ENCODE measurements around the gene PARK7.

Gene PARK7

DNA sequence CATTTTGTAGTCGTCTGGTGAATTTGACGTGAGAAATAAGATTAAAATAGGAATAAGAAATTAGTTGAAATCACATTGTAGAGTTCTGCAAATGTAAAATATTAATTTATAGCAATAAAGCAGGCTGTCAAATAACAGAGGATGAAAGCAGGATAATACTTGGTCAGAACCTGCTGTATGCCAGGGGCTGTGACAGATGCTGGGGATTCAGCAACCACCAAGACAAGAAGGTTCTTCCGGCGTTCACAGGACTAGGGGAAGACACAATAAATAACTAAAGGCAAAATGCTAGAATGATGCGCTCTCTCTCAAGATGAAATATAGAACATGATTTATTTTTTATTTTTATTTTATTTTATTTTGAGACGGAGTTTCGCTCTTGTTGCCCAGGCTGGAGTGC lies 6.8 kb upstream of the PARK7 start:
- Histone ChIP-seq H3K4me3 (ENCODE audit: severe bottlenecking) (peak overlapping the region; percentile 61), H3K9me3 (ENCODE audit: severe bottlenecking) (no peaks in the 10 kb centered on the region), H3K27me3 (ENCODE audit: insufficient read depth, poor library complexity, severe bottlenecking) (no peaks in the 10 kb centered on the region), H3K27ac (ENCODE audit: poor library complexity, severe bottlenecking) (peak overlapping the region; percentile 28), H3K4me1 (ENCODE audit: insufficient read depth, poor library complexity, severe bottlenecking) (no peaks in the 10 kb centered on the region), H3K36me3 (ENCODE audit: low read depth) (no peaks in the 10 kb centered on the region)
- ATAC-seq (ENCODE audit: low read depth) (no peak), DNase-seq (ENCODE audit: low spot score) (no peak)
- TF ChIP-seq, protein P1, sequence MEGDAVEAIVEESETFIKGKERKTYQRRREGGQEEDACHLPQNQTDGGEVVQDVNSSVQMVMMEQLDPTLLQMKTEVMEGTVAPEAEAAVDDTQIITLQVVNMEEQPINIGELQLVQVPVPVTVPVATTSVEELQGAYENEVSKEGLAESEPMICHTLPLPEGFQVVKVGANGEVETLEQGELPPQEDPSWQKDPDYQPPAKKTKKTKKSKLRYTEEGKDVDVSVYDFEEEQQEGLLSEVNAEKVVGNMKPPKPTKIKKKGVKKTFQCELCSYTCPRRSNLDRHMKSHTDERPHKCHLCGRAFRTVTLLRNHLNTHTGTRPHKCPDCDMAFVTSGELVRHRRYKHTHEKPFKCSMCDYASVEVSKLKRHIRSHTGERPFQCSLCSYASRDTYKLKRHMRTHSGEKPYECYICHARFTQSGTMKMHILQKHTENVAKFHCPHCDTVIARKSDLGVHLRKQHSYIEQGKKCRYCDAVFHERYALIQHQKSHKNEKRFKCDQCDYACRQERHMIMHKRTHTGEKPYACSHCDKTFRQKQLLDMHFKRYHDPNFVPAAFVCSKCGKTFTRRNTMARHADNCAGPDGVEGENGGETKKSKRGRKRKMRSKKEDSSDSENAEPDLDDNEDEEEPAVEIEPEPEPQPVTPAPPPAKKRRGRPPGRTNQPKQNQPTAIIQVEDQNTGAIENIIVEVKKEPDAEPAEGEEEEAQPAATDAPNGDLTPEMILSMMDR (IDR thresholded peaks at IDR 0.05; ENCODE audit: poor library complexity, severe bottlenecking) = no peak

DNA sequence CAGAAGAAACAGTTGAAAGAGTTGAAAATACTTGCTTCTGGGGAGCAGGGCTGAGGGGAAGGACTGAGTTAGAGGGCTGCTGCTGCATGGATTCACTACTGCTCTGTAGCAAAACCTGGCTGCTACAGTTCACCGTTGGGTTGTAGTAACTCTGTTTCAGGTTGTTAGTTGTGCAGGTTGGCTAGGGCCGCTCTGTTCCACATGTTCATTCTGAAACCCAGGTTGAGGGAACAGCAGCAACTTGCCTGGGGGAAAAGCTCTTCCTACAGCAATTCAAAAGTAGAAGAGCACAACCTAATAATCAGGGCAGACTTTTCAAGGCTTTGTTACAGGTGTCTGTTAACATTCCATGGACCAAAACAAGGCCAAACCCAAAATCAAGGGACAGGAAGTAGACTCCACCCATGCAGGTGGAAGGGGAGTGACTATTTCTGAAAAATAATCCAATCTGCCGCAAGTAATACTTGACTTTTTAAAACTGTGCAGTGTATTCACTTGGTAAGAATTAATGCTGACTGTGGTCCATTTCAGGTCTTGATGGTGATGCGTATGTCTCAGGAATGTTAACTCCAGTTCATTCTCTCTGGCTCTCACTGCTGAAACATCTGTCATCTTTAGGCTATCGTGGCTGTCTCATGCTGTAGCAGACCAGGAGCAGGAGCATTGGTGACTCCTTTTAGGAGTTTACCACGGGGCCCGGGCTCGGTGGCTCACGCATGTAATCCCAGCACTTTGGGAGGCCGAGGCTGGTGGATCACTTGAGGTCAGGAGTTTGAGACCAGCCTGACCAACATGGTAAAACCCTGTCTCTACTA lies 5.1 kb upstream of the PARK7 start:
- ATAC-seq (ENCODE audit: low read depth) (no peak), DNase-seq (ENCODE audit: low spot score) (no peak)
- Histone ChIP-seq H3K27ac (ENCODE audit: poor library complexity, severe bottlenecking) (no peak overlapping the region), H3K4me3 (ENCODE audit: severe bottlenecking) (no peak overlapping the region), H3K27me3 (ENCODE audit: insufficient read depth, poor library complexity, severe bottlenecking) (no peaks in the 10 kb centered on the region), H3K36me3 (ENCODE audit: low read depth) (no peaks in the 10 kb centered on the region), H3K9me3 (ENCODE audit: severe bottlenecking) (no peaks in the 10 kb centered on the region), H3K4me1 (ENCODE audit: insufficient read depth, poor library complexity, severe bottlenecking) (peaks cover 5% of the 10 kb centered on the region)
- TF ChIP-seq, protein P1 (IDR thresholded peaks at IDR 0.05; ENCODE audit: poor library complexity, severe bottlenecking) = no peak

DNA sequence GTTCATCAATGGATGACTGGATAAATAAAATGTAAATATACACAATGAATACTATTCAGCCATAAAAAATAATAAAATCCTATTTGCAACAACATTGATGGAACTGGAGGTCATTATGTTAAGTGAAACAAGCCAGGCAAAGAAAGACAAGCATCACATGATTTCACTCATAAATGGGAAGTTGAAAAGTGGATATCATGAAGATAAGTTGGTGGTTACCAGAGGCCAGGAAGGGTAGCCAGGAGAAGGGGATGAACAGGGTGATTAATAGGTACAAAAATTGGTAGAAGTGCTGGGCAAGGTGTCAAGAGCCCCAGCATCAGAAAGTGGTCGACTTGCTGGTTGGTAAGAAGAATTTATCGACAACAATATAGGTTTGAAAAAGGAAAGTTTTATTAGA lies 1.3 kb upstream of the PARK7 start:
- no peak overlapping the region for H3K4me3 ChIP-seq (ENCODE audit: severe bottlenecking)
- H3K36me3 ChIP-seq (ENCODE audit: low read depth) = peaks cover 26% of the 10 kb centered on the region
- H3K27ac ChIP-seq (ENCODE audit: poor library complexity, severe bottlenecking) = no peak overlapping the region
- H3K4me1 ChIP-seq (ENCODE audit: insufficient read depth, poor library complexity, severe bottlenecking) = peaks cover 9% of the 10 kb centered on the region
- ATAC-seq (ENCODE audit: low read depth) (no peak), DNase-seq (ENCODE audit: low spot score) (no peak)
- TF ChIP-seq, protein P1 (IDR thresholded peaks at IDR 0.05; ENCODE audit: poor library complexity, severe bottlenecking) = no peak
- H3K27me3 ChIP-seq (ENCODE audit: insufficient read depth, poor library complexity, severe bottlenecking) = no peaks in the 10 kb centered on the region
- H3K9me3 ChIP-seq (ENCODE audit: severe bottlenecking) = no peaks in the 10 kb centered on the region

DNA sequence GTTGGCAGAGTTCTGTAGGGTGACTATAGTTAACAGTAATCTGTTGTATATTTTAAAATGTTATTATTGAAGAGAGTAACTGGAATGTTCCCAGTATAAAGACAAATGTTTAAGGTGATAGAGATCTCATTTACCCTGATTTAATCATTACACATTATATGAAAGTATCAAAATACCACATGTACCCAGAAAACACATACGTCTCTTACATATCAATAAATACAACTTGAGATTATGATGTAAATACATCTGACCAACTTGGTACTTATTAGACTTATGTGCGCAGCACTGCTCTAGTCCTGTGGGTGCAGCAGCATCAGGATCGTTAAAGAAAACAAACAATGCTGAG lies 670 bp upstream of the PARK7 start:
- Histone ChIP-seq H3K27me3 (ENCODE audit: insufficient read depth, poor library complexity, severe bottlenecking) (no peaks in the 10 kb centered on the region), H3K36me3 (ENCODE audit: low read depth) (peaks cover 33% of the 10 kb centered on the region), H3K4me3 (ENCODE audit: severe bottlenecking) (peak overlapping the region; percentile 63), H3K9me3 (ENCODE audit: severe bottlenecking) (no peaks in the 10 kb centered on the region), H3K4me1 (ENCODE audit: insufficient read depth, poor library complexity, severe bottlenecking) (peaks cover 9% of the 10 kb centered on the region), H3K27ac (ENCODE audit: poor library complexity, severe bottlenecking) (peak overlapping the region; percentile 50)
- DNase-seq (ENCODE audit: low spot score) = no peak
- ATAC-seq (ENCODE audit: low read depth) = no peak
- TF ChIP-seq, protein P1 (IDR thresholded peaks at IDR 0.05; ENCODE audit: poor library complexity, severe bottlenecking) = no peak

DNA sequence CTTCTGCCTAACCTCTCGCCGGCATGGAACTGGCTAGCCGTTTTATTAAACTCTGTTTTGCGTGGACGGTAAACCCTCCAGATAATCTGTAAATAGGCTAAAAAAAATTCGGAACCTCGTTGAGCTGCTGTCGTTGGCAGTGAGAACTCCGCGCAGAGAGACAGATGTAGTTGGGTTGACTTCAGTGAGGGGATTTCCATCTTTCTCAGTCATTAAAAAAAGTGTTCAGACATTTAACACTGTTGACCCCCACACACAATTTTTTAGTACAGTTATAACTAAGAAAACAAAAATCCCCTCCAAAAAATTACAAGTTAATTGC lies 464 bp downstream of the PARK7 start:
- H3K27ac ChIP-seq (ENCODE audit: poor library complexity, severe bottlenecking) = peak overlapping the region; percentile 50
- DNase-seq (ENCODE audit: low spot score) (no peak), ATAC-seq (ENCODE audit: low read depth) (no peak)
- no peaks in the 10 kb centered on the region for H3K9me3 ChIP-seq (ENCODE audit: severe bottlenecking)
- TF ChIP-seq, protein P1 (IDR thresholded peaks at IDR 0.05; ENCODE audit: poor library complexity, severe bottlenecking) = no peak
- H3K27me3 ChIP-seq (ENCODE audit: insufficient read depth, poor library complexity, severe bottlenecking) = no peaks in the 10 kb centered on the region
- peaks cover 9% of the 10 kb centered on the region for H3K4me1 ChIP-seq (ENCODE audit: insufficient read depth, poor library complexity, severe bottlenecking)
- peaks cover 44% of the 10 kb centered on the region for H3K36me3 ChIP-seq (ENCODE audit: low read depth)
- peak overlapping the region; percentile 63 for H3K4me3 ChIP-seq (ENCODE audit: severe bottlenecking)
